RWPE2 (cell line): ENCODE results near the gene ZCCHC2.

Source experiments
- ATAC-seq: fragments of 200-7000 bp; cut with Tn5 transposase; 3 replicates; pipeline ENCODE4 v1.9.1; 2021; ENCODE audit warnings: low read depth
- DNase-seq: peaks from one replicate; pipeline ENCODE4 v3.0.0-alpha.2; 2020; ENCODE audit warnings: low spot score
- H3K27ac ChIP-seq: fragments of 450-650 bp; 2 replicates; pipeline ENCODE4 v1.5.1; 2017; ENCODE audit warnings: mild to moderate bottlenecking; ENCODE audit not compliant: poor library complexity, severe bottlenecking
- H3K27me3 ChIP-seq: fragments of 250-450 bp; sonication (Bioruptor Pico); 2 replicates; pipeline ENCODE4 v1.5.1; 2021; ENCODE audit warnings: mild to moderate bottlenecking, moderate library complexity; ENCODE audit not compliant: insufficient read depth, poor library complexity, severe bottlenecking
- H3K36me3 ChIP-seq: fragments of 250-450 bp; sonication (Bioruptor Pico); 2 replicates; pipeline ENCODE4 v1.5.1; 2020; ENCODE audit warnings: low read depth, mild to moderate bottlenecking, moderate library complexity
- H3K4me1 ChIP-seq: fragments of 250-450 bp; sonication (Bioruptor Pico); 2 replicates; pipeline ENCODE4 v1.5.1; 2021; ENCODE audit warnings: mild to moderate bottlenecking, moderate library complexity; ENCODE audit not compliant: insufficient read depth, poor library complexity, severe bottlenecking
- H3K4me3 ChIP-seq: fragments of 250-450 bp; sonication (Bioruptor Pico); 2 replicates; pipeline ENCODE4 v1.5.1; 2021; ENCODE audit warnings: mild to moderate bottlenecking, moderate library complexity; ENCODE audit not compliant: severe bottlenecking
- H3K9me3 ChIP-seq: fragments of 250-450 bp; sonication (Bioruptor Pico); 2 replicates; pipeline ENCODE4 v1.5.1; 2021; ENCODE audit warnings: mild to moderate bottlenecking, moderate library complexity; ENCODE audit not compliant: severe bottlenecking
- TF ChIP-seq, protein P1 (sequence below): fragments of 450-650 bp; IDR thresholded peaks from one replicate; pipeline ENCODE4 v1.5.1; 2017; ENCODE audit warnings: mild to moderate bottlenecking, moderate library complexity; ENCODE audit not compliant: poor library complexity, severe bottlenecking

Gene ZCCHC2

DNA sequence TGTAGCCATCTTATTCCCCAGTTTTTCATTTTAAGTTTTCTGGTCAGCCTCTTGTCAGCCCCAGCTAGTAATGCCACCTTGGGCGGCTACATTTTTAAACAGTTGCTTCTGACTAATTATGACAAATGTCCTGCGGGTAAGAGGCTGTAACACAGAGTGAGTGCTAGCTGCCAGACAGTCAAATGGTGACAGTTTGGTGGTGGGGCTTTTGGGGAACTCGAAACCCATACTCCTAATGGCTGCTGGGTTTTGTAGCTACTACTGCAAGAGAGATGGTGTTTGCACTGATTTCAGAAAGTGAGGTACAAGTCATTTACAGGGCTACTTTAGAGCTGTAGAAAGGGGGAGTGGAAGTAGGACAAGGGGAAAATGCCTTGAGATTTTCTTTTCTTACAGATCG is 48.2 kb downstream of the ZCCHC2 start:
- Histone ChIP-seq H3K4me1 (no peaks in the 10 kb centered on the region), H3K9me3 (no peaks in the 10 kb centered on the region), H3K36me3 (peaks cover 32% of the 10 kb centered on the region), H3K4me3 (no peak overlapping the region), H3K27me3 (no peaks in the 10 kb centered on the region), H3K27ac (no peak overlapping the region)
- no peak for DNase-seq
- no peak for ATAC-seq
- TF ChIP-seq, protein P1, sequence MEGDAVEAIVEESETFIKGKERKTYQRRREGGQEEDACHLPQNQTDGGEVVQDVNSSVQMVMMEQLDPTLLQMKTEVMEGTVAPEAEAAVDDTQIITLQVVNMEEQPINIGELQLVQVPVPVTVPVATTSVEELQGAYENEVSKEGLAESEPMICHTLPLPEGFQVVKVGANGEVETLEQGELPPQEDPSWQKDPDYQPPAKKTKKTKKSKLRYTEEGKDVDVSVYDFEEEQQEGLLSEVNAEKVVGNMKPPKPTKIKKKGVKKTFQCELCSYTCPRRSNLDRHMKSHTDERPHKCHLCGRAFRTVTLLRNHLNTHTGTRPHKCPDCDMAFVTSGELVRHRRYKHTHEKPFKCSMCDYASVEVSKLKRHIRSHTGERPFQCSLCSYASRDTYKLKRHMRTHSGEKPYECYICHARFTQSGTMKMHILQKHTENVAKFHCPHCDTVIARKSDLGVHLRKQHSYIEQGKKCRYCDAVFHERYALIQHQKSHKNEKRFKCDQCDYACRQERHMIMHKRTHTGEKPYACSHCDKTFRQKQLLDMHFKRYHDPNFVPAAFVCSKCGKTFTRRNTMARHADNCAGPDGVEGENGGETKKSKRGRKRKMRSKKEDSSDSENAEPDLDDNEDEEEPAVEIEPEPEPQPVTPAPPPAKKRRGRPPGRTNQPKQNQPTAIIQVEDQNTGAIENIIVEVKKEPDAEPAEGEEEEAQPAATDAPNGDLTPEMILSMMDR = no peak

DNA sequence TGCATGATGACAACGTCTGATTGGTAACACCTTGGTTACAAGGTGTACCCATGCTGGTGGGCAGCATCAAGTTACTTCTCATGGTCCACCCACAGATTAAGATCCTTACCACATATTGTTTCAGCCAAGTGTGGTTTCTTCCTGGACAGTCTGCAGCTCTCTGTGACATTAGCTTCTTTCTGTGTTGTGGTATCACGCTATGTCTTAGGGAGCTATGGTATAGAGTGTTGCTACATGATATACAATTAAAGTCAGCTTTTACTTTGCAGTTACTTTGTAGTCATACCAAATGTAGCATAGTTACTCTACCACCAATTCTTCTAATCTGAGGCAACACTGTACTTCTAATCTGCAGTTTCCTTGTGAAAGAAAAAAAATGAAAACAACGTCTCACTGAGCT is 48.8 kb downstream of the ZCCHC2 start:
- ATAC-seq = no peak
- no peaks in the 10 kb centered on the region for H3K4me1 ChIP-seq
- H3K9me3 ChIP-seq = no peaks in the 10 kb centered on the region
- no peak for DNase-seq
- TF ChIP-seq, protein P1 = no peak
- H3K27ac ChIP-seq = no peak overlapping the region
- H3K36me3 ChIP-seq = peaks cover 32% of the 10 kb centered on the region
- H3K4me3 ChIP-seq = no peak overlapping the region
- H3K27me3 ChIP-seq = no peaks in the 10 kb centered on the region

DNA sequence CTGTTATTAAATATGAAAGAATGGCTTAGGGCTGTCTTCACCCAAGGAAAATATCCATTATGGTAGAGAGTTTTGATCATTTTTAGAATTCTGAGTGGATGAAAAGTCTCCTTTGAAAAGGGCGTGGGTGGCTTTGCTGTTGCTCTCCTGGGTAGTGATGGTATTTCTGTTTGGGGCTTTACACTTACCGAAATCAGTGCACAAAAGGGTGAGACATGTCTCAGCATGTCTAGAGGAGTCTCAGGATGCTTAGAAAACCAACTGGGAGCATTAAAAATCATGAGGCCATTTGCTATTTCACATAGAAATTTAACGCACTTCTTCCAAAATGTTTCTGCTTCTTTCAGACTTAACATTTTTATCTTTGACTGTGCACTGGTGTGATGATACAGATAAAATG is 49.6 kb downstream of the ZCCHC2 start:
- no peaks in the 10 kb centered on the region for H3K27me3 ChIP-seq
- H3K4me3 ChIP-seq = no peak overlapping the region
- TF ChIP-seq, protein P1 = no peak
- no peak overlapping the region for H3K27ac ChIP-seq
- H3K9me3 ChIP-seq = no peaks in the 10 kb centered on the region
- DNase-seq (no peak), ATAC-seq (no peak)
- H3K36me3 ChIP-seq = peaks cover 32% of the 10 kb centered on the region
- no peaks in the 10 kb centered on the region for H3K4me1 ChIP-seq

DNA sequence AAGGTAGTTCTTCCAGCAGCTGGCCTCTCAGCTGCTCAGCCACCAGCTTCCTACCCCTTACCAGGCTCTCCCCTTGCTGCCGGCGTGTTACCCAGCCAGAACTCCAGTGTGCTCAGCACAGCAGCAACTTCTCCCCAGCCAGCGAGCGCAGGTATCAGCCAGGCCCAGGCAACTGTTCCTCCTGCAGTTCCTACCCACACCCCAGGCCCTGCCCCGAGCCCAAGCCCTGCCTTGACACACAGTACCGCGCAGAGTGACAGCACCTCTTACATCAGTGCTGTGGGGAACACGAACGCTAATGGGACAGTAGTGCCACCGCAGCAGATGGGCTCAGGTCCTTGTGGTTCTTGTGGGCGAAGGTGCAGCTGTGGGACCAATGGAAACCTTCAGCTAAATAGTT is 52.0 kb downstream of the ZCCHC2 start:
- Histone ChIP-seq H3K27me3 (no peaks in the 10 kb centered on the region), H3K36me3 (peaks cover 29% of the 10 kb centered on the region), H3K4me3 (no peak overlapping the region), H3K9me3 (no peaks in the 10 kb centered on the region), H3K27ac (no peak overlapping the region), H3K4me1 (no peaks in the 10 kb centered on the region)
- DNase-seq = no peak
- ATAC-seq = no peak
- TF ChIP-seq, protein P1 = no peak

DNA sequence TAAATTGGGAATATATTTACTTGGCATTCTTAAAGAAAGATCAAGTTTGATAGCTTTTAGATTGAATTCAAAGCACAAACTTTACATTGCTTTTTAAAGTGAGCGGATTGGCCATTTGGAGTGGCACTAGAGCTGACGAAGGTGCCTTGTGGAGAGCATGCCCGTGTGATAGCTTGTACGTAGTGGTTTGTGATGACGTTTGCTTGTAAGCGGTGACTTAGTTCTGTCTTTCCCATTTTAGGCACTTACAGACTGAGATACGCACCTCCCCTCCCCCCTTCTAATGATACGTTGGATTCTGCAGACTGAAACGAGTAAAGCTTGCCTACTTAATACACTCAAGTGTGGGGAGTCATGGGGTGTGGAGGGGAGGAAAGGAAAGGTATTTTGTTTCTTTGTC is 53.4 kb downstream of the ZCCHC2 start:
- ATAC-seq (no peak), DNase-seq (no peak)
- Histone ChIP-seq H3K4me3 (no peak overlapping the region), H3K27ac (no peak overlapping the region), H3K4me1 (no peaks in the 10 kb centered on the region), H3K27me3 (no peaks in the 10 kb centered on the region), H3K36me3 (peaks cover 16% of the 10 kb centered on the region; the same call in 1 of the 2 replicates), H3K9me3 (no peaks in the 10 kb centered on the region)
- TF ChIP-seq, protein P1 = no peak
